HepG2 (cell line): Measurements from ENCODE around the gene SF1. TPM values are rescaled to one million over a fixed set of nuclear protein-coding genes. Genes with fewer than 3 reads are reported as not detected.

Experiments used
- ATAC-seq: fragments of 200-7000 bp; cut with Tn5 transposase; 3 replicates; pipeline ENCODE4 v1.9.1; 2020; ENCODE audit warnings: mild to moderate bottlenecking, moderate library complexity
- BruUV-seq: library from RNA; stranded (reverse); fragments of 400-500 nt; replicated peaks from 2 replicates; lab custom pipeline; 2021; lab: Mats Ljungman, UMichigan
- CTCF ChIA-PET: fragments of 300-600 bp; formaldehyde crosslinking; extraction: SDS; loops from one replicate; lab custom pipeline; 2021; ENCODE audit warnings: low total read pairs, inconsistent platforms, low intra/inter-chr PET ratio; lab: Yijun Ruan, JAX
- POLR2A ChIA-PET: fragments of 350-600 bp; sonication (Branson Sonifier 250); formaldehyde crosslinking; loops from one replicate; lab custom pipeline; 2020; ENCODE audit warnings: antibody characterized with exemption, inconsistent platforms; lab: Yijun Ruan, JAX
- DNase-seq: peaks from one replicate; pipeline ENCODE4 v3.0.0-alpha.2; 2015; ENCODE audit warnings: low spot score
- FAIRE-seq: peaks from 3 replicates; lab custom pipeline; 2011; peaks lifted over from hg19 to GRCh38; lab: Jason Lieb, UNC
- H2AFZ ChIP-seq: one replicate; pipeline ENCODE4 v1.6.1; 2011; ENCODE audit warnings: low read length, inconsistent platforms
- H3K27ac ChIP-seq: fragments of 300-600 bp; 3 replicates; pipeline ENCODE4 v1.8.0; 2011; ENCODE audit warnings: mixed run types, mild to moderate bottlenecking, mixed read lengths, low read length, inconsistent platforms; ENCODE audit not compliant: insufficient read depth; ENCODE audit errors: extremely low read length
- H3K27me3 ChIP-seq, 2 experiments: fragments of 200-600 bp in 1 of 2; 2 replicates in 1 of 2; 3 replicates in 1 of 2; pipeline versions ENCODE4 v1.6.0 to v1.8.0; 2011; ENCODE audit warnings: low read length in 2 of 2, mild to moderate bottlenecking in 2 of 2, moderate library complexity in 2 of 2, inconsistent platforms in 1 of 2; ENCODE audit not compliant: insufficient read depth in 2 of 2, control insufficient read depth in 1 of 2
- H3K36me3 ChIP-seq, 2 experiments: fragments of 200-600 bp in 1 of 2; replicated peaks in 1 of 2; 2 replicates in 1 of 2; 3 replicates in 1 of 2; pipeline versions ENCODE4 v1.5.1 to v1.8.0; 2011; ENCODE audit warnings: low read length in 2 of 2, inconsistent platforms in 1 of 2; ENCODE audit not compliant: insufficient read depth in 2 of 2, control insufficient read depth in 1 of 2
- H3K4me1 ChIP-seq: 2 replicates; pipeline ENCODE4 v1.5.1; 2012; ENCODE audit warnings: low read length, inconsistent platforms; ENCODE audit not compliant: insufficient read depth
- H3K4me2 ChIP-seq: 2 replicates; pipeline ENCODE4 v1.6.0; 2011; ENCODE audit warnings: low read depth, low read length, inconsistent platforms
- H3K4me3 ChIP-seq, 3 experiments: fragments of 200-600 bp in 1 of 3; sonication (generic), shearing (Covaris generic) in 1 of 3; replicated peaks in 1 of 3; 2 replicates each; pipeline ENCODE4 v1.5.1; 2011 to 2016; ENCODE audit warnings: low read length in 3 of 3, inconsistent platforms in 2 of 3, low read depth in 2 of 3, mild to moderate bottlenecking in 2 of 3, control low read depth in 1 of 3, mixed read lengths in 1 of 3; ENCODE audit not compliant: insufficient read depth in 1 of 3
- H3K79me2 ChIP-seq: one replicate; pipeline ENCODE4 v1.6.1; 2011; ENCODE audit warnings: low read length, inconsistent platforms; ENCODE audit not compliant: insufficient read depth
- H3K9ac ChIP-seq: 2 replicates; pipeline ENCODE4 v1.6.0; 2011; ENCODE audit warnings: mild to moderate bottlenecking, low read depth, low read length, inconsistent platforms; ENCODE audit not compliant: insufficient read depth
- H3K9me3 ChIP-seq: 2 replicates; pipeline ENCODE4 v1.5.1; 2012; ENCODE audit warnings: mild to moderate bottlenecking, low read length
- H4K20me1 ChIP-seq: 2 replicates; pipeline ENCODE4 v1.6.0; 2011; ENCODE audit warnings: inconsistent platforms, mild to moderate bottlenecking, low read length, moderate library complexity; ENCODE audit not compliant: insufficient read depth
- MTF1 ChIP-seq: sonication (generic); formaldehyde crosslinking; IDR thresholded peaks from 2 replicates; pipeline ENCODE4 v1.5.0; 2020; ENCODE audit warnings: missing genetic modification reagents
- NR2F2 ChIP-seq: IDR thresholded peaks from 2 replicates; pipeline ENCODE4 v1.6.1; 2012; ENCODE audit warnings: low read depth, inconsistent platforms, borderline replicate concordance
- TRIM24 ChIP-seq: sonication (generic); formaldehyde crosslinking; IDR thresholded peaks from 2 replicates; pipeline ENCODE4 v1.8.0; 2022; ENCODE audit warnings: mild to moderate bottlenecking, missing genetic modification reagents
- ZBTB4 ChIP-seq: sonication (generic); formaldehyde crosslinking; IDR thresholded peaks from 2 replicates; pipeline ENCODE4 v1.4.0; 2020; ENCODE audit warnings: missing genetic modification reagents, mild to moderate bottlenecking, borderline replicate concordance
- ZNF414 ChIP-seq: sonication (generic); formaldehyde crosslinking; IDR thresholded peaks from 2 replicates; pipeline ENCODE4 v1.5.0; 2020; ENCODE audit warnings: missing genetic modification reagents
- WGBS: methylation state at CpG from one replicate; pipeline ENCODE4 v1.1.6; 2017; ENCODE audit warnings: low lambda C conversion rate; 5-methylcytosine and 5-hydroxymethylcytosine counted together
- in situ Hi-C: cut with HindIII; loops from 2 replicates; pipeline ENCODE4 v1.10.0; 2017; ENCODE audit warnings: low pct_unique_long_range_greater_than_20kb; ENCODE audit not compliant: extremely low pct_ligation_motif_present
- intact Hi-C: fragments of 100-400 bp; cut with micrococcal nuclease; formaldehyde crosslinking; loops from one replicate; pipeline ENCODE4 v1.10.0; 2022; ENCODE audit not compliant: unreplicated experiment
- polyA plus RNA-seq, 8 experiments: library from polyadenylated mRNA; depleted of rRNA in 3 of 8; stranded (reverse) in 7 of 8; unstranded in 1 of 8; fragments of >200 nt; fragmentation: Illumina TruSeq in 4 of 8; extraction: Trizol in 4 of 8; gene quantifications; 2 replicates each; pipeline versions ENCODE4 v1.2.1 to v1.2.3, GENCODE V29; 2011 to 2016; ENCODE audit warnings: low read depth in 4 of 8, missing spikeins in 1 of 8, mixed read lengths in 1 of 8; ENCODE audit not compliant: insufficient read depth in 1 of 8
- total RNA-seq, 5 experiments: library from RNA; depleted of rRNA; stranded (reverse); fragments of >200 nt; fragmentation: Illumina TruSeq; extraction: Trizol; gene quantifications; 2 replicates each; pipeline ENCODE4 v1.2.3, GENCODE V29; 2016; ENCODE audit warnings: low read depth in 1 of 5

SF1 gene
- total and polyA plus RNA-seq, 2 of the 13 experiments (the other 11 are each of a cell fraction or from before 2014, with no cell fraction given): 55.5 to 70.4 TPM

GRCh38 chr11:64751136-64751535 lies 27.2 kb downstream of the SF1 start:
- Histone ChIP-seq H4K20me1 (no peaks in the 10 kb centered on the region), H3K9ac (no peak overlapping the region), H3K4me2 (no peak overlapping the region), H3K4me3 (no peak overlapping the region), H3K36me3 (no peaks in the 10 kb centered on the region), H3K9me3 (no peaks in the 10 kb centered on the region), H3K4me1 (peaks cover 32% of the 10 kb centered on the region), H3K27me3 (peaks cover 4 to 22% of the 10 kb centered on the region in 2 experiments; a peak in 4 of 5 replicates), H2AFZ (no peak overlapping the region), H3K27ac (no peak overlapping the region), H3K79me2 (no peaks in the 10 kb centered on the region)
- ChIA-PET CTCF (no interaction called here), POLR2A (no interaction called here)
- intact Hi-C loops: no loop called here
- no TSS peak for BruUV-seq
- no peak for ATAC-seq
- DNase-seq: no peak
- FAIRE-seq: no peak
- TF ChIP-seq ZBTB4 (CRISPR knock-in tag) (no peak), ZNF414 (CRISPR knock-in tag) (no peak), NR2F2 (no peak), MTF1 (CRISPR knock-in tag) (no peak), TRIM24 (CRISPR knock-in tag) (no peak)
- WGBS: 100% methylated on average over 1 of the region's 9 CpGs
- in situ Hi-C loops: no loop called here
